Gastrocnemius medialis (tissue), 4 donors: Measurements from ENCODE around the gene EMX2. TPM values are rescaled to one million over a fixed set of nuclear protein-coding genes. Genes with fewer than 3 reads are reported as not detected.

ENCODE experiments used
- ATAC-seq, 2 donors: fragments of 150-250 bp; one replicate each; pipeline ENCODE4 v1.9.1; 2016
- DNase-seq, 2 donors: peaks; one replicate each; pipeline ENCODE4 v3.0.0-alpha.2; 2019
- H3K27ac ChIP-seq, 4 donors: fragments of 200-600 bp; sonication (generic); 1 replicate in 1 of 4; 2 replicates in 3 of 4; pipeline ENCODE4 v1.5.1; 2016 to 2018; ENCODE audit warnings: mild to moderate bottlenecking in 2 of 4, moderate library complexity in 1 of 4
- H3K27me3 ChIP-seq, 3 donors: fragments of 200-600 bp; sonication (generic) in 2 of 3; 1 replicate in 1 of 3; 2 replicates in 2 of 3; pipeline versions ENCODE4 v1.5.1 to v1.6.0; 2016 to 2019; ENCODE audit warnings: mild to moderate bottlenecking in 1 of 3, moderate library complexity in 1 of 3
- H3K36me3 ChIP-seq, 2 donors: fragments of 200-600 bp; sonication (generic) in 1 of 2; one replicate each; pipeline ENCODE4 v1.5.1; 2017 to 2018
- H3K4me1 ChIP-seq, 2 donors: fragments of 200-600 bp; sonication (generic) in 1 of 2; one replicate each; pipeline ENCODE4 v1.5.1; 2016 to 2017; ENCODE audit warnings: mild to moderate bottlenecking in 2 of 2
- H3K4me3 ChIP-seq, 4 donors: fragments of 200-600 bp; sonication (generic) in 3 of 4; 1 replicate in 1 of 4; 2 replicates in 3 of 4; pipeline ENCODE4 v1.5.1; 2016 to 2019; ENCODE audit warnings: mild to moderate bottlenecking in 2 of 4
- H3K9me3 ChIP-seq, 3 donors: fragments of 200-600 bp; sonication (generic) in 2 of 3; 1 replicate in 1 of 3; 2 replicates in 2 of 3; pipeline ENCODE4 v1.5.1; 2016 to 2019
- POLR2A ChIP-seq, 2 donors: fragments of 450-650 bp; IDR thresholded peaks; one replicate each; pipeline ENCODE4 v1.6.1; 2017; ENCODE audit warnings: antibody characterized with exemption in 2 of 2, mild to moderate bottlenecking in 2 of 2, moderate library complexity in 2 of 2
- in situ Hi-C, 4 donors: fragments of 200-750 bp; cut with MboI; loops; one replicate each; pipeline versions ENCODE4 v1.15.0 to v1.8.0; 2017; ENCODE audit warnings: low sequenced_read_pairs in 4 of 4
- intact Hi-C: fragments of 100-400 bp; cut with DNase I; formaldehyde crosslinking; loops from one replicate; pipeline ENCODE4 v1.15.1; 2023; ENCODE audit warnings: low total_unique reads
- total RNA-seq, 4 donors: library from RNA; depleted of rRNA; stranded (reverse); fragments of >200 nt; gene quantifications; one replicate each; pipeline versions ENCODE4 v1.1.0 to v1.2.3, GENCODE V29; 2016
- TF ChIP-seq, protein P1 (sequence below), 5 experiments: fragments of 450-650 bp in 3 of 5; fragments of 200-600 bp in 2 of 5; sonication (generic) in 2 of 5; IDR thresholded peaks in 4 of 5; conservative IDR thresholded peaks in 1 of 5; 1 replicate in 4 of 5; 2 replicates in 1 of 5; pipeline ENCODE4 v1.5.1; 2016 to 2019; ENCODE audit warnings: antibody characterized with exemption in 5 of 5, mild to moderate bottlenecking in 3 of 5, moderate library complexity in 3 of 5

Gene EMX2
- total RNA-seq, 4 donors from 2014 or later = 0.46 to 1.5 (median 0.82) TPM

DNA sequence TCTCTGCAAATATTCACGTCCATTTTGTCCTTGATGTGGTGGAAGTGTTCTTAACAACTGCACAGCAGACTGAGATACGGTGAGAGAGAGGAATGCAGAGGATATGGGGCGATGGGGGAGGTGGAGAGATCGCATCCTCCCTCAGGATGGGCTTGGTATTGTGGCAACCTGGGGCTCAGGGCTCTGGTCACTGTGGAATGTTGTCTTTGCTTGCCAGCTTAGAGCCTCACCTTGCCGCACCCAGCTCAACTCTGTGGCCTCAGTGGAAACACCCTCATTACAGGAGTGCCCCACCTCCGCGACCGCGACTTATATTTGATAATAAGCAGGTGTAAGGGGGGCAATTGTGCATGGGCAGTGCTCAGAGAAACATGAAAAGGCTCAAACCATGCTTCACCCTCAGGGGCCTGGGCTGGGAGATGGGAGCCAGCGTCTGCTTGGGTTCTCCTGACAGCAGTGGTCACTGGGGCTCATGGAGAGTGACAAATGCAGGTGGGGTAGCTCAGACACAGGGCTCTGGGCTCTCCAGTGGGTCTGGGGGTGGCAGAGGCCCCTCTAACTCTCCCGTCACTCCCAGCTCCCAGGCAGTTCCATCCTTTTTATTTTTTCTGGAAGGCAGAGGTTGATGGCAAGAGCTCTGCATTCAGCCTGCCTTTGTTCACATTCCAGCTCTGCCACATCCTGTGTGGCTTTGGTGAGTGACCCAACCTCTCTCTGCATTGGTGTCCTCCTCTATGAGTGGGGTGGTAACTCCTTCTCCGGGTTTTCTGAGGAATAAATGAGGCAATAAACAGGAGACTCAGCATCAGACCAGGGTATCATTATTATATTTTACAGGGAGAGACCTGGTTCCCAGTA is 43.1 kb upstream of the EMX2 start:
- no peaks in the 10 kb centered on the region for H3K36me3 ChIP-seq
- intact Hi-C loops = no loop called here
- H3K27ac ChIP-seq = no peak overlapping the region
- ATAC-seq = no peak
- in situ Hi-C loops = loop anchor here in 3 of 4 donors (10.0 to 25.0 kb wide), 2 partner anchors 745 to 963 kb away; no protein-coding TSS in a partner anchor
- H3K9me3 ChIP-seq = no peaks in the 10 kb centered on the region
- H3K27me3 ChIP-seq = peaks cover 0 to 5% (median 2%) of the 10 kb centered on the region in 3 donors
- H3K4me1 ChIP-seq = no peaks in the 10 kb centered on the region
- TF ChIP-seq POLR2A (IDR thresholded peaks at IDR 0.05) = no peak
- TF ChIP-seq, protein P1, sequence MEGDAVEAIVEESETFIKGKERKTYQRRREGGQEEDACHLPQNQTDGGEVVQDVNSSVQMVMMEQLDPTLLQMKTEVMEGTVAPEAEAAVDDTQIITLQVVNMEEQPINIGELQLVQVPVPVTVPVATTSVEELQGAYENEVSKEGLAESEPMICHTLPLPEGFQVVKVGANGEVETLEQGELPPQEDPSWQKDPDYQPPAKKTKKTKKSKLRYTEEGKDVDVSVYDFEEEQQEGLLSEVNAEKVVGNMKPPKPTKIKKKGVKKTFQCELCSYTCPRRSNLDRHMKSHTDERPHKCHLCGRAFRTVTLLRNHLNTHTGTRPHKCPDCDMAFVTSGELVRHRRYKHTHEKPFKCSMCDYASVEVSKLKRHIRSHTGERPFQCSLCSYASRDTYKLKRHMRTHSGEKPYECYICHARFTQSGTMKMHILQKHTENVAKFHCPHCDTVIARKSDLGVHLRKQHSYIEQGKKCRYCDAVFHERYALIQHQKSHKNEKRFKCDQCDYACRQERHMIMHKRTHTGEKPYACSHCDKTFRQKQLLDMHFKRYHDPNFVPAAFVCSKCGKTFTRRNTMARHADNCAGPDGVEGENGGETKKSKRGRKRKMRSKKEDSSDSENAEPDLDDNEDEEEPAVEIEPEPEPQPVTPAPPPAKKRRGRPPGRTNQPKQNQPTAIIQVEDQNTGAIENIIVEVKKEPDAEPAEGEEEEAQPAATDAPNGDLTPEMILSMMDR (IDR thresholded peaks at IDR 0.05 in 4 of 5, conservative IDR thresholded peaks at IDR 0.05 in 1 of 5) = no peak
- no peak overlapping the region for H3K4me3 ChIP-seq
- DNase-seq = no peak

DNA sequence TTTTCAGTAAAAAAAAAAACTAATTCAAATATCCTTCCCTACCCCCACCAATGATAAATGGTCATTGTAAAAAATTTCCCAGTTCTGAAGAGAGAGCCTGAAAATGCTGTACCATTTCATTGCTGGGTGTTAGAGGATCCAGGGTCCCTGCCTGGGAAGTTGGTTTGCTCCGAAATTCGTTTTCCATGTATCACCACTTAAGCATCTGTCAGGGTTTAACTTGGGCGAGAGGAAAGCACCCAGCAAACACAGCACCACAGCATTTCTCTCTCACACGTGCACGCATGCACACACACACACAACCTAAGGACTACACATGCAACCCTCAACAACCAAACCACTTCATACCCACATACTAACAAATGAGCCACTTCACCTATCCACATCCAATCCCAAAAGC is 42.1 kb upstream of the EMX2 start:
- DNase-seq = no peak
- Histone ChIP-seq H3K27ac (no peak overlapping the region), H3K27me3 (peaks cover 0 to 5% (median 0%) of the 10 kb centered on the region in 3 donors), H3K9me3 (no peaks in the 10 kb centered on the region), H3K36me3 (no peaks in the 10 kb centered on the region), H3K4me1 (no peaks in the 10 kb centered on the region), H3K4me3 (no peak overlapping the region)
- TF ChIP-seq POLR2A (IDR thresholded peaks at IDR 0.05) = no peak
- TF ChIP-seq, protein P1 (IDR thresholded peaks at IDR 0.05 in 4 of 5, conservative IDR thresholded peaks at IDR 0.05 in 1 of 5) = no peak
- in situ Hi-C loops = no loop called here
- ATAC-seq = no peak
- intact Hi-C loops = no loop called here

DNA sequence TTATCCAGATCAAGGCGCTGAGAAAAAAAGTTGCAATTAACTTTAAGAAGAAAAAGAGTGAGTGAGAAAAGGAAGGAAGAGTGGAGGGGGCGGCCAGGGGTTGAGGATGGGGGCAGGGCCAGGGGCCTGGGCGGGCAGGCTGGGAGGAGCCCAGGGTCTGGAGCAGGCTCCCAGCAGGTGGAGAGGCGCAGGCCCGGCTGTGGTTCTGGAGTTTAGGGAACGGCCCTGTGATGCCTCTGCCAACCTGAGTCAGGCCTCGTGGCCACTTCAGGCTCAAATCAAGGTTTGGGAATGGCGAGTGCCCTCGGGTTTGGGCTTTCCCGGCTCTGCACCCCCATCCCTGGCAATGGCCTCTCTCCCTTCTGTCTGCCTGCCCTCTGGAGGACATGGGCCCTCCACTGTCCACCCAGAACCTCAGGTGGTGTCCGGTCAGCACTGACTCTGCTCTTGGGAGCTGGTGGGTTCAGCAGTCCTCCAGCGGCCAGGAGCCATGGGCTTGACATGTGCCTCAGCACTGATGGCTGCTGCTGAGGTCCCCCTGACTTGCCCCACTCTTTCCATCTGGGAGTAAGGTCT is 41.0 kb upstream of the EMX2 start:
- intact Hi-C loops (no loop called here), in situ Hi-C loops (no loop called here)
- Histone ChIP-seq H3K27ac (no peak overlapping the region), H3K27me3 (peaks cover 0 to 5% (median 0%) of the 10 kb centered on the region in 3 donors), H3K36me3 (no peaks in the 10 kb centered on the region), H3K9me3 (no peaks in the 10 kb centered on the region), H3K4me1 (no peaks in the 10 kb centered on the region), H3K4me3 (no peak overlapping the region)
- no peak for TF ChIP-seq POLR2A (IDR thresholded peaks at IDR 0.05)
- TF ChIP-seq, protein P1 (IDR thresholded peaks at IDR 0.05 in 4 of 5, conservative IDR thresholded peaks at IDR 0.05 in 1 of 5) = no peak
- no peak for ATAC-seq
- no peak for DNase-seq

DNA sequence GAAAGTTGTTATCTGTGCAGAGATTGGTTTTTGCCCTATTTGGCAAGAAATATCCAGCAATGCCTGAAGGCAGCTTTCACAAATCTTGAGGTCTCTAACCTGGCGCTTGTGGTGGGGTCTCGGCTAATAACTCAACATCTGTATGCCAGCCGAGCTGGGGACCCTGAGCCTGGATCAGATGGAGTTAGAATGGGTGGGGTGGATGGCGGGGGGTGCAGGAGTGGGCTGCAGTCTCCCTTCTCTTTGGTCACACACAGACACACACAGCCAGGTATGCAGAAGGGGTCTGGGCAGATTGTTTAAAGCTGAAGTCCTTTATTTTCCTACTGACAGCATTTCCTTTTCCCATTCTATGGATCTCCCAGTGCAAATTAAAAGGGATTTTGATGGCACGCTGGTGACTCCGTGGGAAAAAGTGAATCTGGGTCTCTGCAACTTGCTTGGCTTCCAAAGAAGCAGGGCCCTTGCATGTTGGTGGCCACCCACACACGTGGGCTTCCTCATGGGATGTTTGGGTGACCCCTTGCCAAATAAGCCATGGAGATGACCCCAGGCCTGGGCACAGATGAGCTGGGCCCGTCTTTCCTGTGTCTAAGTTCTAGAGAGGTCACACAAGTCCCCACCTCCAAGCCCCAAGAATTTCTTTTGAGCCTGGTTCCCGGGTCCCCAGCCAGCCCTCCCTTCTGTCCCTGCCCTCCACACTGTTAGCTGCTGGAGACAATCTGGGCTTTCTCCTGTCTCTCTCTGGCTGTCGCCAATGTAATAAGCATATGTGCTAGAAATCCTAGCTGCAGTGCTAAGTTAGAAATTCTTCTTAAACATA is 39.9 kb upstream of the EMX2 start:
- Histone ChIP-seq H3K27ac (no peak overlapping the region), H3K4me1 (no peaks in the 10 kb centered on the region), H3K36me3 (no peaks in the 10 kb centered on the region), H3K9me3 (no peaks in the 10 kb centered on the region), H3K4me3 (no peak overlapping the region), H3K27me3 (peaks cover 0 to 5% (median 0%) of the 10 kb centered on the region in 3 donors)
- intact Hi-C loops = no loop called here
- in situ Hi-C loops = no loop called here
- ATAC-seq (no peak), DNase-seq (no peak)
- TF ChIP-seq POLR2A (IDR thresholded peaks at IDR 0.05) = no peak
- TF ChIP-seq, protein P1 (IDR thresholded peaks at IDR 0.05 in 4 of 5, conservative IDR thresholded peaks at IDR 0.05 in 1 of 5) = no peak
